ENCODE measurements around the gene LRMDA. TPM values are rescaled to one million over a fixed set of nuclear protein-coding genes. Genes with fewer than 3 reads are reported as not detected.

Gene LRMDA
- total and polyA plus RNA-seq, 2 donors (not counting 3 experiments of a cell fraction or from before 2014, with no cell fraction given) = 9.7 to 18.0 TPM

DNA sequence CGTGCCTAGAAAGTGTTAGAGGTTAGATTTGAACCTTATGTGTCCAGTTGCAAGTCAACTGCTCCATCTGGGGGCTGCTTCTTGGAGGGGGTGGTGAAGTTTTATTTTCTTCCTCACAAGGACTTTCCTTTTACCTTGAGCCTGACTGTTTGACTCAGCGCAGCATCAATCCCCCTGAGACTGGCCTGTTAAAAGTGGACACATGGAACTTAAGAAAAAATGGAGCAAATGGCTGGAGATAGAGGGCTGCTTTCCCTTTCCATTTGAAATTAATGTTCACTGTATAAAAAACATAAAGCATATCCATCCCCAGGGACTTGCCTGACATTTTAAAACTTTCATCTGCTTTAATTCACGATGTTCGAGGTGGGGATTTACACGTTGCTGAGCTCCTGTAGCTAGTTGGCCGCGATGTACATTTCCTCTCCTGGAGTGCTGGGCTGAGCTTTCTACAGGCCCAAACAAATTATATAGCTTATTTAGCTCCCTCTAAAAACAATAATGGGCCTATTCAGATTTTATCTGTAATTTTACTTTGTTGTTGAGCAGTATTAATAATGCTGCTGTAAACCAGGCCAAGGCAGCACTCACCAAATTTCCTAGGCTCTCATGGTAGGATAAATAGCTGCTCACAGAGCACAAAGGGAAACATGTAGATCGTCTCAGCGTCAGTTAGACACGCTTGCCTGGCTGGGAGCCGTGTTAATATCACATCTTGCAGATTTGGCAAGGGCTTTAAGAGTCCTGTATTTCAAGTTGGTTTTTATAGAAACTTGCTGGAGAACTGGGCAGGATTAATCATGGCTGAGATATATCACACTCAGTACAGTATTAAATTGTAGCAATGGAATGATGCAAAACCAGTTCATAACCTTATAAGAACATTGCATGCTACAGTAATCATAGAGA, 251.5 kb downstream of the LRMDA start:
- DNase-seq (ENCODE audit: low read depth, low spot score) (no peak), FAIRE-seq (no peak)
- dilution Hi-C loops (cut with MboI; ENCODE audit: extremely low pct_ligation_motif_present, low sequenced_read_pairs) (no loop called here), intact Hi-C loops (cut with micrococcal nuclease) (no loop called here)
- Histone ChIP-seq H3K9ac (replicated peaks; ENCODE audit: extremely low read depth, insufficient read depth, low read length) (no peak overlapping the region), H3K27me3 (ENCODE audit: control insufficient read depth in 2 of 2, insufficient read depth in 2 of 2, low read length in 2 of 2) (no peaks in the 10 kb centered on the region), H3K9me1 (replicated peaks; ENCODE audit: control insufficient read depth, extremely low read depth, insufficient read depth, low read length) (no peaks in the 10 kb centered on the region), H3K27ac (ENCODE audit: insufficient read depth, low read depth, low read length) (no peak overlapping the region), H3K4me3 (replicated peaks in 1 of 3; ENCODE audit: insufficient read depth in 1 of 3, low read depth in 1 of 3, low read length in 3 of 3) (no peak overlapping the region), H3K4me2 (ENCODE audit: insufficient read depth, low read length) (no peak overlapping the region), H3K9me3 (replicated peaks; ENCODE audit: control insufficient read depth, insufficient read depth, low read length) (no peaks in the 10 kb centered on the region), H3K79me2 (ENCODE audit: control insufficient read depth, insufficient read depth, low read length) (no peaks in the 10 kb centered on the region), H3K4me1 (ENCODE audit: control insufficient read depth, extremely low read depth, insufficient read depth, low read length) (no peaks in the 10 kb centered on the region), H2AFZ (ENCODE audit: low read depth, low read length) (no peak overlapping the region), H4K20me1 (replicated peaks; ENCODE audit: control insufficient read depth, extremely low read depth, insufficient read depth, low read length) (no peaks in the 10 kb centered on the region), H3K36me3 (ENCODE audit: control insufficient read depth in 2 of 2, extremely low read depth in 1 of 2, insufficient read depth in 2 of 2, low read length in 2 of 2) (no peaks in the 10 kb centered on the region)
- TF ChIP-seq FOS (IDR thresholded peaks at IDR 0.05; ENCODE audit: borderline replicate concordance, insufficient read depth, low read length) (no peak), POLR2AphosphoS5 (IDR thresholded peaks at IDR 0.05; ENCODE audit: insufficient read depth, low read depth, low read length) (no peak), MYC (IDR thresholded peaks at IDR 0.05; ENCODE audit: low read depth, low read length) (no peak), JUN (IDR thresholded peaks at IDR 0.05; ENCODE audit: borderline replicate concordance, insufficient read depth, insufficient read length, low read depth) (no peak), POLR2A (IDR thresholded peaks at IDR 0.05; ENCODE audit: low read depth, low read length) (no peak), EZH2 (IDR thresholded peaks at IDR 0.05; ENCODE audit: borderline replicate concordance, low read depth, low read length, severe bottlenecking) (no peak), GATA2 (IDR thresholded peaks at IDR 0.05; ENCODE audit: insufficient read depth, insufficient read length, low read depth, low read length) (no peak)
- TF ChIP-seq, protein P1, sequence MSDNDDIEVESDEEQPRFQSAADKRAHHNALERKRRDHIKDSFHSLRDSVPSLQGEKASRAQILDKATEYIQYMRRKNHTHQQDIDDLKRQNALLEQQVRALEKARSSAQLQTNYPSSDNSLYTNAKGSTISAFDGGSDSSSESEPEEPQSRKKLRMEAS (IDR thresholded peaks at IDR 0.05; ENCODE audit: insufficient read depth, insufficient read length) = no peak
- TF ChIP-seq, protein P2, sequence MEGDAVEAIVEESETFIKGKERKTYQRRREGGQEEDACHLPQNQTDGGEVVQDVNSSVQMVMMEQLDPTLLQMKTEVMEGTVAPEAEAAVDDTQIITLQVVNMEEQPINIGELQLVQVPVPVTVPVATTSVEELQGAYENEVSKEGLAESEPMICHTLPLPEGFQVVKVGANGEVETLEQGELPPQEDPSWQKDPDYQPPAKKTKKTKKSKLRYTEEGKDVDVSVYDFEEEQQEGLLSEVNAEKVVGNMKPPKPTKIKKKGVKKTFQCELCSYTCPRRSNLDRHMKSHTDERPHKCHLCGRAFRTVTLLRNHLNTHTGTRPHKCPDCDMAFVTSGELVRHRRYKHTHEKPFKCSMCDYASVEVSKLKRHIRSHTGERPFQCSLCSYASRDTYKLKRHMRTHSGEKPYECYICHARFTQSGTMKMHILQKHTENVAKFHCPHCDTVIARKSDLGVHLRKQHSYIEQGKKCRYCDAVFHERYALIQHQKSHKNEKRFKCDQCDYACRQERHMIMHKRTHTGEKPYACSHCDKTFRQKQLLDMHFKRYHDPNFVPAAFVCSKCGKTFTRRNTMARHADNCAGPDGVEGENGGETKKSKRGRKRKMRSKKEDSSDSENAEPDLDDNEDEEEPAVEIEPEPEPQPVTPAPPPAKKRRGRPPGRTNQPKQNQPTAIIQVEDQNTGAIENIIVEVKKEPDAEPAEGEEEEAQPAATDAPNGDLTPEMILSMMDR (IDR thresholded peaks at IDR 0.05; ENCODE audit: extremely low read depth in 1 of 2, insufficient read depth in 1 of 2, low read depth in 1 of 2, low read length in 2 of 2) = no peak
- CTCF ChIA-PET = no interaction called here
- POLR2A ChIA-PET = no interaction called here
- BruUV-seq (replicated peaks) = no TSS peak
